Heart left ventricle (tissue), 13 donors: ENCODE results near the gene FEM1B.

Experiments
- POLR2A ChIP-seq, 2 donors: fragments of 450-650 bp; IDR thresholded peaks; one replicate each; pipeline ENCODE4 v1.6.1; 2017; ENCODE audit warnings: antibody characterized with exemption in 2 of 2, mild to moderate bottlenecking in 2 of 2, moderate library complexity in 2 of 2
- TF ChIP-seq, protein P1 (sequence below), 12 donors: fragments of 200-600 bp; sonication (generic) in 4 of 12; IDR thresholded peaks; one replicate each; pipeline versions ENCODE4 v1.5.0 to v1.8.0; 2018 to 2022; ENCODE audit warnings: antibody characterized with exemption in 12 of 12, mild to moderate bottlenecking in 5 of 12
- donor health status: ischemic (EF 13 %, LVEDD 7.1; RV severe dilation, severe dysfunction).
- donor health status: DM: no; HTN: yes; CAD: no.
- donor health status: DM: no; HTN: no; CAD: no.
- donor health status: ischemic (EF 25% LVEDD 6.9; RV normal size, moderate dysfunction).
- donor health status: ischemic (EF 25% LVEDD 5.7; RV mildly dilated, moderate dysfunction).
- donor health status: ischemic (EF 35%, LVEDD 5.7; RV mildly dilated, moderate dysfunction).
- donor health status: nonischemic (EF 11% LVEDD 7.7; RV severe dilation, severe dysfunction).
- donor health status: DM: yes; HTN: yes; CAD: no.
- donor health status: PGD.
- donor health status: ischemic (EF 29% LVEDD 5.4; RV normal size, mild dysfunction).
- donor health status: nonischemic (EF 23%, LVEDD 6.1; RV moderate dilation, normal function).

DNA sequence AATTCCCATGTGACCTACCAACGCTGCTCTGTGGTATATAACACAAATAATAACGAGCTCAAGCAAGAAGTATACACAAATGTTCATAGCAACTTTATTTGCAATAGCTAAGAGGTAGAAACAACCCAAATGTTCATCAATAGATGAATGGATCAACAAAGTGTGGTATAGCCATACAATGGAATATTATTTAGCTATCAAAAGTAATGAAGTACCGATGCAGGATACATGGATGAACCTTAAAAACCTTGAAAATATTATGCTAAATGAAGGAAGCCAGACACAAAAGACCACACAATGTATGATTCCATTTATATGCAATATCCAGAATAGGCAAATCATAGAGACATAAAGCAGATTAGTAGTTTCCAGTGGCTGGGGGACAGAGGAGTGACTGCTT is 15.6 kb upstream of the FEM1B start:
- TF ChIP-seq, protein P1, sequence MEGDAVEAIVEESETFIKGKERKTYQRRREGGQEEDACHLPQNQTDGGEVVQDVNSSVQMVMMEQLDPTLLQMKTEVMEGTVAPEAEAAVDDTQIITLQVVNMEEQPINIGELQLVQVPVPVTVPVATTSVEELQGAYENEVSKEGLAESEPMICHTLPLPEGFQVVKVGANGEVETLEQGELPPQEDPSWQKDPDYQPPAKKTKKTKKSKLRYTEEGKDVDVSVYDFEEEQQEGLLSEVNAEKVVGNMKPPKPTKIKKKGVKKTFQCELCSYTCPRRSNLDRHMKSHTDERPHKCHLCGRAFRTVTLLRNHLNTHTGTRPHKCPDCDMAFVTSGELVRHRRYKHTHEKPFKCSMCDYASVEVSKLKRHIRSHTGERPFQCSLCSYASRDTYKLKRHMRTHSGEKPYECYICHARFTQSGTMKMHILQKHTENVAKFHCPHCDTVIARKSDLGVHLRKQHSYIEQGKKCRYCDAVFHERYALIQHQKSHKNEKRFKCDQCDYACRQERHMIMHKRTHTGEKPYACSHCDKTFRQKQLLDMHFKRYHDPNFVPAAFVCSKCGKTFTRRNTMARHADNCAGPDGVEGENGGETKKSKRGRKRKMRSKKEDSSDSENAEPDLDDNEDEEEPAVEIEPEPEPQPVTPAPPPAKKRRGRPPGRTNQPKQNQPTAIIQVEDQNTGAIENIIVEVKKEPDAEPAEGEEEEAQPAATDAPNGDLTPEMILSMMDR (IDR thresholded peaks at IDR 0.05) = no peak
- no peak for TF ChIP-seq POLR2A (IDR thresholded peaks at IDR 0.05)
